ENCODE measurements around the gene RILPL1.
"Not testable (repeated sequence)": the region's sequence is repeated elsewhere in the genome, so short reads cannot be mapped to it uniquely, and the experiment has no call there.

Gene RILPL1

GRCh38 chr12:123494124-123494851 lies 39.2 kb downstream of the RILPL1 start:
- Histone ChIP-seq H2BK5ac (ENCODE audit: low read depth, low read length, poor library complexity) (peak overlapping the region; percentile 2), H3K79me2 (ENCODE audit: control insufficient read depth, insufficient read depth, low read length, poor library complexity) (no peaks in the 10 kb centered on the region), H3K18ac (ENCODE audit: low read length) (no peak overlapping the region), H3K79me1 (ENCODE audit: low read length) (peaks cover 8% of the 10 kb centered on the region), H4K91ac (ENCODE audit: low read depth, low read length) (peak overlapping the region; percentile 29), H3K4me1 (ENCODE audit: control insufficient read depth in 1 of 2, insufficient read depth in 2 of 2, low read length in 2 of 2) (no peaks in the 10 kb centered on the region), H3K9me3 (ENCODE audit: insufficient read depth, low read depth, low read length) (no peaks in the 10 kb centered on the region), H3K4me3 (ENCODE audit: low read depth, low read length) (no peak overlapping the region), H2BK12ac (ENCODE audit: low read length) (no peak overlapping the region), H3K14ac (ENCODE audit: low read length) (peak overlapping the region; percentile 19), H2AK5ac (ENCODE audit: low read length) (no peak overlapping the region), H2BK120ac (ENCODE audit: insufficient read depth, low read length, poor library complexity) (peak overlapping the region; percentile 8), H3K36me3 (ENCODE audit: control insufficient read depth in 1 of 2, insufficient read depth in 2 of 2, low read length in 2 of 2) (peaks cover 16 to 27% of the 10 kb centered on the region in 2 experiments), H4K8ac (ENCODE audit: low read depth, low read length) (no peak overlapping the region), H3K4me2 (ENCODE audit: low read length) (no peak overlapping the region), H3K4ac (ENCODE audit: low read depth, low read length) (no peak overlapping the region), H3K27ac (ENCODE audit: low read depth, low read length) (peak overlapping the region; percentile 19), H4K12ac (ENCODE audit: low read depth, low read length) (no peak overlapping the region), H3K23ac (ENCODE audit: low read length) (no peak overlapping the region), H3K27me3 (ENCODE audit: insufficient read depth, low read length) (no peaks in the 10 kb centered on the region), H2AFZ (ENCODE audit: insufficient read depth, low read length, poor library complexity) (no peak overlapping the region), H3K9ac (ENCODE audit: low read length) (peak overlapping the region; percentile 19)
- DNase-seq = peak; percentile 22 to 44
- WGBS (ENCODE audit: extremely low coverage, insufficient coverage, insufficient read length) = no CpG with 5 or more reads among the region's 18 CpGs

GRCh38 chr12:123492339-123493039 lies 41.0 kb downstream of the RILPL1 start:
- not testable (repeated sequence) for H3K14ac ChIP-seq (ENCODE audit: low read length); H2AFZ ChIP-seq (ENCODE audit: insufficient read depth, low read length, poor library complexity); H3K23ac ChIP-seq (ENCODE audit: low read length); H3K27me3 ChIP-seq (ENCODE audit: insufficient read depth, low read length); H3K4me2 ChIP-seq (ENCODE audit: low read length); H3K27ac ChIP-seq (ENCODE audit: low read depth, low read length); H4K12ac ChIP-seq (ENCODE audit: low read depth, low read length); H3K4me1 ChIP-seq (ENCODE audit: control insufficient read depth in 1 of 2, insufficient read depth in 2 of 2, low read length in 2 of 2); H3K4me3 ChIP-seq (ENCODE audit: low read depth, low read length); H2BK5ac ChIP-seq (ENCODE audit: low read depth, low read length, poor library complexity); H3K18ac ChIP-seq (ENCODE audit: low read length); H3K9me3 ChIP-seq (ENCODE audit: insufficient read depth, low read depth, low read length); H3K9ac ChIP-seq (ENCODE audit: low read length); H3K79me2 ChIP-seq (ENCODE audit: control insufficient read depth, insufficient read depth, low read length, poor library complexity); H2AK5ac ChIP-seq (ENCODE audit: low read length)
- peak overlapping the region; percentile 29 for H4K8ac ChIP-seq (ENCODE audit: low read depth, low read length)
- H3K79me1 ChIP-seq (ENCODE audit: low read length) = peaks cover 12% of the 10 kb centered on the region
- peak overlapping the region; percentile 77 for H2BK120ac ChIP-seq (ENCODE audit: insufficient read depth, low read length, poor library complexity)
- peaks cover 7 to 13% of the 10 kb centered on the region in 2 experiments for H3K36me3 ChIP-seq (ENCODE audit: control insufficient read depth in 1 of 2, insufficient read depth in 2 of 2, low read length in 2 of 2)
- H3K4ac ChIP-seq (ENCODE audit: low read depth, low read length) = peak overlapping the region; percentile 31
- no CpG with 5 or more reads among the region's 7 CpGs for WGBS (ENCODE audit: extremely low coverage, insufficient coverage, insufficient read length)
- peak overlapping the region; percentile 66 for H4K91ac ChIP-seq (ENCODE audit: low read depth, low read length)
- DNase-seq = peak in 1 of 2 donors; percentile 27
- H2BK12ac ChIP-seq (ENCODE audit: low read length) = peak overlapping the region; percentile 42

GRCh38 chr12:123491481-123491880 lies 42.0 kb downstream of the RILPL1 start:
- Histone ChIP-seq H2AK5ac (ENCODE audit: low read length) (no peak overlapping the region), H3K27ac (ENCODE audit: low read depth, low read length) (peak overlapping the region; percentile 29), H3K27me3 (ENCODE audit: insufficient read depth, low read length) (no peaks in the 10 kb centered on the region), H3K9ac (ENCODE audit: low read length) (no peak overlapping the region), H3K14ac (ENCODE audit: low read length) (no peak overlapping the region), H3K4me3 (ENCODE audit: low read depth, low read length) (no peak overlapping the region), H4K12ac (ENCODE audit: low read depth, low read length) (no peak overlapping the region), H2BK12ac (ENCODE audit: low read length) (no peak overlapping the region), H3K79me1 (ENCODE audit: low read length) (peaks cover 12% of the 10 kb centered on the region), H3K18ac (ENCODE audit: low read length) (no peak overlapping the region), H2BK5ac (ENCODE audit: low read depth, low read length, poor library complexity) (no peak overlapping the region), H2BK120ac (ENCODE audit: insufficient read depth, low read length, poor library complexity) (no peak overlapping the region), H4K8ac (ENCODE audit: low read depth, low read length) (no peak overlapping the region), H3K23ac (ENCODE audit: low read length) (no peak overlapping the region), H3K4ac (ENCODE audit: low read depth, low read length) (no peak overlapping the region), H3K79me2 (ENCODE audit: control insufficient read depth, insufficient read depth, low read length, poor library complexity) (no peaks in the 10 kb centered on the region), H3K4me2 (ENCODE audit: low read length) (no peak overlapping the region), H3K4me1 (ENCODE audit: control insufficient read depth in 1 of 2, insufficient read depth in 2 of 2, low read length in 2 of 2) (peaks cover 0 to 6% of the 10 kb centered on the region in 2 experiments), H2AFZ (ENCODE audit: insufficient read depth, low read length, poor library complexity) (no peak overlapping the region), H3K36me3 (ENCODE audit: control insufficient read depth in 1 of 2, insufficient read depth in 2 of 2, low read length in 2 of 2) (peaks cover under 1 to 8% of the 10 kb centered on the region in 2 experiments), H4K91ac (ENCODE audit: low read depth, low read length) (peak overlapping the region; percentile 7), H3K9me3 (ENCODE audit: insufficient read depth, low read depth, low read length) (no peaks in the 10 kb centered on the region)
- DNase-seq = peak; percentile 72 to 84
- WGBS (ENCODE audit: extremely low coverage, insufficient coverage, insufficient read length) = no CpG with 5 or more reads among the region's 13 CpGs

- H3K18ac ChIP-seq (ENCODE audit: low read length) = no peak overlapping the region
- no peak overlapping the region for H2BK12ac ChIP-seq (ENCODE audit: low read length)
Observed at GRCh38 chr12:123491056-123491455, 42.5 kb downstream of the RILPL1 start.

More at GRCh38 chr12:123491056-123491455, 42.5 kb downstream of the RILPL1 start:
- no peak overlapping the region for H2BK5ac ChIP-seq (ENCODE audit: low read depth, low read length, poor library complexity)
- H3K27me3 ChIP-seq (ENCODE audit: insufficient read depth, low read length) = no peaks in the 10 kb centered on the region
- no peak overlapping the region for H3K14ac ChIP-seq (ENCODE audit: low read length)
- H3K4me1 ChIP-seq (ENCODE audit: control insufficient read depth in 1 of 2, insufficient read depth in 2 of 2, low read length in 2 of 2) = peaks cover 0 to 6% of the 10 kb centered on the region in 2 experiments
- H3K36me3 ChIP-seq (ENCODE audit: control insufficient read depth in 1 of 2, insufficient read depth in 2 of 2, low read length in 2 of 2) = peaks cover 0 to 7% of the 10 kb centered on the region in 2 experiments
- no peak overlapping the region for H3K9ac ChIP-seq (ENCODE audit: low read length)
- H3K79me1 ChIP-seq (ENCODE audit: low read length) = peaks cover 12% of the 10 kb centered on the region
- peak; percentile 75 to 78 for DNase-seq
- H4K8ac ChIP-seq (ENCODE audit: low read depth, low read length) = no peak overlapping the region
- H4K91ac ChIP-seq (ENCODE audit: low read depth, low read length) = no peak overlapping the region
- no peak overlapping the region for H2BK120ac ChIP-seq (ENCODE audit: insufficient read depth, low read length, poor library complexity)
- no peaks in the 10 kb centered on the region for H3K9me3 ChIP-seq (ENCODE audit: insufficient read depth, low read depth, low read length)
- H3K4me3 ChIP-seq (ENCODE audit: low read depth, low read length) = no peak overlapping the region
- H2AK5ac ChIP-seq (ENCODE audit: low read length) = no peak overlapping the region
- H3K4me2 ChIP-seq (ENCODE audit: low read length) = no peak overlapping the region
- H2AFZ ChIP-seq (ENCODE audit: insufficient read depth, low read length, poor library complexity) = no peak overlapping the region
- no CpG with 5 or more reads among the region's 11 CpGs for WGBS (ENCODE audit: extremely low coverage, insufficient coverage, insufficient read length)
- no peaks in the 10 kb centered on the region for H3K79me2 ChIP-seq (ENCODE audit: control insufficient read depth, insufficient read depth, low read length, poor library complexity)
- peak overlapping the region; percentile 29 for H3K27ac ChIP-seq (ENCODE audit: low read depth, low read length)
- no peak overlapping the region for H4K12ac ChIP-seq (ENCODE audit: low read depth, low read length)
- H3K4ac ChIP-seq (ENCODE audit: low read depth, low read length) = no peak overlapping the region
- no peak overlapping the region for H3K23ac ChIP-seq (ENCODE audit: low read length)

Measured in trophoblast cell (in vitro differentiated cells and primary cell).